Astrocyte (in vitro differentiated cells and primary cell): ENCODE data around the gene MYPOP.

ENCODE experiments used
- EZH2 ChIP-seq: IDR thresholded peaks from 2 replicates; pipeline ENCODE4 v1.6.1; 2012; ENCODE audit warnings: mild to moderate bottlenecking, low read length, inconsistent platforms; ENCODE audit not compliant: insufficient read depth
- TF ChIP-seq, protein P1 (sequence below): IDR thresholded peaks from 2 replicates; pipeline ENCODE4 v1.5.1; 2011; ENCODE audit warnings: low read depth, mild to moderate bottlenecking, inconsistent platforms, low read length, moderate library complexity; ENCODE audit not compliant: insufficient read depth

DNA sequence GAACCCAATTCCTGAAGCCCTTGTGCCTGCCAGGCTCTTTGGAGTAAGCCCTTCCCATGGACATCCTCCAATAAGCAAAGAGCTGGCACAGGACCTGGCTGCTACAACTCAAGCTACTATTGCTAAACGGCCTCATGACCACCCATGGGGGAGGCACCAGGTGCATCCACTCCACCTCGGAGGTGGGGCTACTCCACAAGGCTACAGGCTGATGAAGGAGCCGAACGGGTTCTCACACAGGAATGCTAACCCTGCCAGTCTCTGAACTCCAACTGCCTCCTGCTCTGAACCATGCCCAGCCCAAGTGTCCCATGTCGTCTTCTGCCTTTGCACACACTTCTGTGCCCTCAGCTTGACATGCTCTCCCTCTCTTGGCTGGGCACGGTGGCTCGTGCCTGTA, 49.4 kb downstream of the MYPOP start:
- TF ChIP-seq, protein P1, sequence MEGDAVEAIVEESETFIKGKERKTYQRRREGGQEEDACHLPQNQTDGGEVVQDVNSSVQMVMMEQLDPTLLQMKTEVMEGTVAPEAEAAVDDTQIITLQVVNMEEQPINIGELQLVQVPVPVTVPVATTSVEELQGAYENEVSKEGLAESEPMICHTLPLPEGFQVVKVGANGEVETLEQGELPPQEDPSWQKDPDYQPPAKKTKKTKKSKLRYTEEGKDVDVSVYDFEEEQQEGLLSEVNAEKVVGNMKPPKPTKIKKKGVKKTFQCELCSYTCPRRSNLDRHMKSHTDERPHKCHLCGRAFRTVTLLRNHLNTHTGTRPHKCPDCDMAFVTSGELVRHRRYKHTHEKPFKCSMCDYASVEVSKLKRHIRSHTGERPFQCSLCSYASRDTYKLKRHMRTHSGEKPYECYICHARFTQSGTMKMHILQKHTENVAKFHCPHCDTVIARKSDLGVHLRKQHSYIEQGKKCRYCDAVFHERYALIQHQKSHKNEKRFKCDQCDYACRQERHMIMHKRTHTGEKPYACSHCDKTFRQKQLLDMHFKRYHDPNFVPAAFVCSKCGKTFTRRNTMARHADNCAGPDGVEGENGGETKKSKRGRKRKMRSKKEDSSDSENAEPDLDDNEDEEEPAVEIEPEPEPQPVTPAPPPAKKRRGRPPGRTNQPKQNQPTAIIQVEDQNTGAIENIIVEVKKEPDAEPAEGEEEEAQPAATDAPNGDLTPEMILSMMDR, result no peak
- TF ChIP-seq EZH2, result no peak
